ENCODE results near the gene RFPL4AL1. TPM values are rescaled to one million over a fixed set of nuclear protein-coding genes. Genes with fewer than 3 reads are reported as not detected.
A peak's percentile ranks its signal among the peaks of the same experiment; 100 is the strongest.

RFPL4AL1 gene
- total and polyA plus RNA-seq, 9 of the 15 experiments (the other 6 are each of a cell fraction or from before 2014, with no cell fraction given) = 0.18 to 0.21 TPM; not detected in 7

GRCh38 chr19:55777528-55777927 lies 8.6 kb downstream of the RFPL4AL1 start (continued):
- TF ChIP-seq, protein P1, sequence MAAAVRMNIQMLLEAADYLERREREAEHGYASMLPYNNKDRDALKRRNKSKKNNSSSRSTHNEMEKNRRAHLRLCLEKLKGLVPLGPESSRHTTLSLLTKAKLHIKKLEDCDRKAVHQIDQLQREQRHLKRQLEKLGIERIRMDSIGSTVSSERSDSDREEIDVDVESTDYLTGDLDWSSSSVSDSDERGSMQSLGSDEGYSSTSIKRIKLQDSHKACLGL (CRISPR knock-in tag; IDR thresholded peaks at IDR 0.05; ENCODE audit: borderline replicate concordance, poor library complexity, severe bottlenecking) = no peak
- TF ChIP-seq NCOA2 (IDR thresholded peaks at IDR 0.05; ENCODE audit: partially characterized antibody in 2 of 2) (no peak), GABPB2 (CRISPR knock-in tag; conservative IDR thresholded peaks at IDR 0.05) (no peak), ZNF445 (CRISPR knock-in tag; IDR thresholded peaks at IDR 0.05; ENCODE audit: low read depth) (no peak), CREM (IDR thresholded peaks at IDR 0.05; ENCODE audit: low read depth) (0 out of 2 replicates have a peak, but pooled peaks have one; percentile 5), PTBP1 (IDR thresholded peaks at IDR 0.05; ENCODE audit: low read depth, low read length) (no peak), CBX2 (IDR thresholded peaks at IDR 0.05; ENCODE audit: insufficient read depth, low read length, poor library complexity, severe bottlenecking) (no peak), CXXC5 (CRISPR knock-in tag; IDR thresholded peaks at IDR 0.05) (no peak), CTCFL (IDR thresholded peaks at IDR 0.05; ENCODE audit: borderline replicate concordance, insufficient read depth, low read depth, low read length, poor library complexity, severe bottlenecking) (no peak), THRB (CRISPR knock-in tag; conservative IDR thresholded peaks at IDR 0.05) (no peak), WHSC1 (IDR thresholded peaks at IDR 0.05; ENCODE audit: low read length) (no peak), SPI1 (IDR thresholded peaks at IDR 0.05; ENCODE audit: borderline replicate concordance, low read depth, low read length) (no peak), KLF16 (IDR thresholded peaks at IDR 0.05) (no peak), CBFB (CRISPR knock-in tag; IDR thresholded peaks at IDR 0.05) (no peak)
- TF ChIP-seq, protein P2, sequence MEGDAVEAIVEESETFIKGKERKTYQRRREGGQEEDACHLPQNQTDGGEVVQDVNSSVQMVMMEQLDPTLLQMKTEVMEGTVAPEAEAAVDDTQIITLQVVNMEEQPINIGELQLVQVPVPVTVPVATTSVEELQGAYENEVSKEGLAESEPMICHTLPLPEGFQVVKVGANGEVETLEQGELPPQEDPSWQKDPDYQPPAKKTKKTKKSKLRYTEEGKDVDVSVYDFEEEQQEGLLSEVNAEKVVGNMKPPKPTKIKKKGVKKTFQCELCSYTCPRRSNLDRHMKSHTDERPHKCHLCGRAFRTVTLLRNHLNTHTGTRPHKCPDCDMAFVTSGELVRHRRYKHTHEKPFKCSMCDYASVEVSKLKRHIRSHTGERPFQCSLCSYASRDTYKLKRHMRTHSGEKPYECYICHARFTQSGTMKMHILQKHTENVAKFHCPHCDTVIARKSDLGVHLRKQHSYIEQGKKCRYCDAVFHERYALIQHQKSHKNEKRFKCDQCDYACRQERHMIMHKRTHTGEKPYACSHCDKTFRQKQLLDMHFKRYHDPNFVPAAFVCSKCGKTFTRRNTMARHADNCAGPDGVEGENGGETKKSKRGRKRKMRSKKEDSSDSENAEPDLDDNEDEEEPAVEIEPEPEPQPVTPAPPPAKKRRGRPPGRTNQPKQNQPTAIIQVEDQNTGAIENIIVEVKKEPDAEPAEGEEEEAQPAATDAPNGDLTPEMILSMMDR (IDR thresholded peaks at IDR 0.05 in 2 of 3, conservative IDR thresholded peaks at IDR 0.05 in 1 of 3; ENCODE audit: insufficient read depth in 2 of 3, low read depth in 1 of 3, low read length in 3 of 3) = peak; percentile 69 to 83 (median 73)
- TF ChIP-seq, protein P3, sequence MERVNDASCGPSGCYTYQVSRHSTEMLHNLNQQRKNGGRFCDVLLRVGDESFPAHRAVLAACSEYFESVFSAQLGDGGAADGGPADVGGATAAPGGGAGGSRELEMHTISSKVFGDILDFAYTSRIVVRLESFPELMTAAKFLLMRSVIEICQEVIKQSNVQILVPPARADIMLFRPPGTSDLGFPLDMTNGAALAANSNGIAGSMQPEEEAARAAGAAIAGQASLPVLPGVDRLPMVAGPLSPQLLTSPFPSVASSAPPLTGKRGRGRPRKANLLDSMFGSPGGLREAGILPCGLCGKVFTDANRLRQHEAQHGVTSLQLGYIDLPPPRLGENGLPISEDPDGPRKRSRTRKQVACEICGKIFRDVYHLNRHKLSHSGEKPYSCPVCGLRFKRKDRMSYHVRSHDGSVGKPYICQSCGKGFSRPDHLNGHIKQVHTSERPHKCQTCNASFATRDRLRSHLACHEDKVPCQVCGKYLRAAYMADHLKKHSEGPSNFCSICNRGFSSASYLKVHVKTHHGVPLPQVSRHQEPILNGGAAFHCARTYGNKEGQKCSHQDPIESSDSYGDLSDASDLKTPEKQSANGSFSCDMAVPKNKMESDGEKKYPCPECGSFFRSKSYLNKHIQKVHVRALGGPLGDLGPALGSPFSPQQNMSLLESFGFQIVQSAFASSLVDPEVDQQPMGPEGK (CRISPR knock-in tag; IDR thresholded peaks at IDR 0.05; ENCODE audit: borderline replicate concordance) = no peak
- TF ChIP-seq, protein P4, sequence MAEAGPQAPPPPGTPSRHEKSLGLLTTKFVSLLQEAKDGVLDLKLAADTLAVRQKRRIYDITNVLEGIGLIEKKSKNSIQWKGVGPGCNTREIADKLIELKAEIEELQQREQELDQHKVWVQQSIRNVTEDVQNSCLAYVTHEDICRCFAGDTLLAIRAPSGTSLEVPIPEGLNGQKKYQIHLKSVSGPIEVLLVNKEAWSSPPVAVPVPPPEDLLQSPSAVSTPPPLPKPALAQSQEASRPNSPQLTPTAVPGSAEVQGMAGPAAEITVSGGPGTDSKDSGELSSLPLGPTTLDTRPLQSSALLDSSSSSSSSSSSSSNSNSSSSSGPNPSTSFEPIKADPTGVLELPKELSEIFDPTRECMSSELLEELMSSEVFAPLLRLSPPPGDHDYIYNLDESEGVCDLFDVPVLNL (CRISPR knock-in tag; IDR thresholded peaks at IDR 0.05; ENCODE audit: low read depth) = no peak
